Hepatocyte (in vitro differentiated cells): ENCODE measurements around the gene OR5AL1. TPM values are rescaled to one million over a fixed set of nuclear protein-coding genes. Genes with fewer than 3 reads are reported as not detected.

Experiments used
- DNase-seq: peaks from one replicate; pipeline ENCODE4 v3.0.0-alpha.2; 2016; ENCODE audit warnings: low spot score
- H2AFZ ChIP-seq: fragments of 200-600 bp; sonication (generic); 2 replicates; pipeline ENCODE4 v1.6.0; 2016; ENCODE audit warnings: antibody characterized with exemption, mild to moderate bottlenecking
- H3K27ac ChIP-seq: fragments of 200-600 bp; sonication (generic); 2 replicates; pipeline ENCODE4 v1.5.1; 2016; ENCODE audit warnings: mild to moderate bottlenecking
- H3K27me3 ChIP-seq: fragments of 200-600 bp; sonication (generic); 2 replicates; pipeline ENCODE4 v1.6.1; 2016
- H3K36me3 ChIP-seq: fragments of 200-600 bp; sonication (generic); replicated peaks from 2 replicates; pipeline ENCODE4 v1.5.1; 2016; ENCODE audit warnings: low read depth; ENCODE audit not compliant: insufficient read depth
- H3K4me1 ChIP-seq: fragments of 200-600 bp; sonication (generic); 2 replicates; pipeline ENCODE4 v1.5.1; 2016; ENCODE audit warnings: mild to moderate bottlenecking, moderate library complexity; ENCODE audit not compliant: insufficient read depth
- H3K4me2 ChIP-seq: fragments of 200-600 bp; sonication (generic); 2 replicates; pipeline ENCODE4 v1.6.0; 2016
- H3K4me3 ChIP-seq: fragments of 200-600 bp; sonication (generic); 2 replicates; pipeline ENCODE4 v1.5.1; 2016; ENCODE audit warnings: mild to moderate bottlenecking
- H3K79me2 ChIP-seq: fragments of 200-600 bp; sonication (generic); 2 replicates; pipeline ENCODE4 v1.6.0; 2017; ENCODE audit warnings: mild to moderate bottlenecking
- H3K9me2 ChIP-seq: fragments of 200-600 bp; sonication (generic); replicated peaks from 2 replicates; pipeline ENCODE4 v1.6.0; 2017; ENCODE audit warnings: mild to moderate bottlenecking; ENCODE audit not compliant: insufficient read depth
- H3K9me3 ChIP-seq: fragments of 200-600 bp; sonication (generic); 2 replicates; pipeline ENCODE4 v1.5.1; 2016; ENCODE audit warnings: low read depth, mild to moderate bottlenecking
- H4K20me1 ChIP-seq: fragments of 200-600 bp; sonication (generic); 2 replicates; pipeline ENCODE4 v1.6.0; 2016; ENCODE audit warnings: mild to moderate bottlenecking; ENCODE audit not compliant: insufficient read depth, poor library complexity, severe bottlenecking
- CTCF ChIP-seq: fragments of 200-600 bp; sonication (generic); IDR thresholded peaks from 2 replicates; pipeline ENCODE4 v1.5.1; 2016; ENCODE audit warnings: antibody characterized with exemption, mild to moderate bottlenecking; ENCODE audit not compliant: poor library complexity
- EZH2 ChIP-seq: fragments of 200-600 bp; sonication (generic); IDR thresholded peaks from 2 replicates; pipeline ENCODE4 v1.6.1; 2016; ENCODE audit warnings: antibody characterized with exemption, mild to moderate bottlenecking, borderline replicate concordance
- EZH2phosphoT487 ChIP-seq: fragments of 200-600 bp; sonication (generic); IDR thresholded peaks from one replicate; pipeline ENCODE4 v1.6.1; 2018; ENCODE audit warnings: antibody characterized with exemption, mild to moderate bottlenecking, low read depth, moderate library complexity; ENCODE audit not compliant: unreplicated experiment, severe bottlenecking
- WGBS: methylation state at CpG from one replicate; pipeline ENCODE4 v1.1.6; 2016; ENCODE audit warnings: low lambda C conversion rate; ENCODE audit errors: missing lambda C conversion rate; 5-methylcytosine and 5-hydroxymethylcytosine counted together
- polyA plus RNA-seq: library from polyadenylated mRNA; unstranded; fragments of >200 nt; fragmentation: Nextera tagmentation; extraction: Ambion mirVana; gene quantifications from 2 replicates; pipeline ENCODE4 v1.2.1, GENCODE V29; 2016
- total RNA-seq: library from RNA; depleted of rRNA; stranded (reverse); fragments of >200 nt; gene quantifications from 2 replicates; pipeline ENCODE4 v1.2.3, GENCODE V29; 2014

Gene OR5AL1
- total RNA-seq (not detected in 2 replicates), polyA plus RNA-seq (not detected in 2 replicates)

GRCh38 chr11:56412396-56412795, at the start of gene OR5AL1:
Gene OR5AL1, plus strand, starts transcription at chr11:56412696.
- Histone ChIP-seq H3K9me3 (no peaks in the 10 kb centered on the region), H3K9me2 (no peaks in the 10 kb centered on the region), H3K79me2 (no peaks in the 10 kb centered on the region), H4K20me1 (no peaks in the 10 kb centered on the region), H3K27ac (no peak within 1 kb of the TSS), H3K4me3 (no peak within 1 kb of the TSS), H3K4me1 (no peaks in the 10 kb centered on the region), H3K36me3 (no peaks in the 10 kb centered on the region), H3K4me2 (no peak within 1 kb of the TSS), H2AFZ (no peak within 1 kb of the TSS), H3K27me3 (no peaks in the 10 kb centered on the region)
- TF ChIP-seq EZH2, result no peak
- TF ChIP-seq CTCF, result no peak
- TF ChIP-seq EZH2phosphoT487, result no peak
- no peak for DNase-seq
- WGBS, result 93% methylated on average over 1 of the region's 1 CpG

- Histone ChIP-seq H3K9me3 (no peaks in the 10 kb centered on the region), H3K27me3 (no peaks in the 10 kb centered on the region), H3K9me2 (no peaks in the 10 kb centered on the region), H3K36me3 (no peaks in the 10 kb centered on the region), H3K79me2 (no peaks in the 10 kb centered on the region), H4K20me1 (no peaks in the 10 kb centered on the region), H3K4me3 (no peak within 1 kb of the TSS), H2AFZ (no peak within 1 kb of the TSS), H3K27ac (no peak within 1 kb of the TSS), H3K4me2 (no peak within 1 kb of the TSS), H3K4me1 (no peaks in the 10 kb centered on the region)
- WGBS, result 84% methylated on average over 2 of the region's 2 CpGs
- no peak for DNase-seq
- no peak for TF ChIP-seq CTCF
- TF ChIP-seq EZH2, result no peak
- no peak for TF ChIP-seq EZH2phosphoT487
Measured at GRCh38 chr11:56375324-56375723, 37.2 kb upstream of the OR5AL1 start, which contains the start of gene OR8U1. Gene OR8U1, plus strand, starts transcription at chr11:56375624. Its CDS starts 0 bp downstream, at chr11:56375624.

- no peak overlapping the region for H2AFZ ChIP-seq
- no peaks in the 10 kb centered on the region for H3K4me1 ChIP-seq
- 81% methylated on average over 2 of the region's 2 CpGs for WGBS
Measured at GRCh38 chr11:56380120-56380519, 32.4 kb upstream of the OR5AL1 start.

More at GRCh38 chr11:56380120-56380519, 32.4 kb upstream of the OR5AL1 start:
- Histone ChIP-seq H3K27ac (no peak overlapping the region), H3K9me3 (no peaks in the 10 kb centered on the region), H3K4me3 (no peak overlapping the region), H3K9me2 (no peaks in the 10 kb centered on the region), H3K79me2 (no peaks in the 10 kb centered on the region), H4K20me1 (no peaks in the 10 kb centered on the region), H3K4me2 (no peak overlapping the region), H3K36me3 (no peaks in the 10 kb centered on the region), H3K27me3 (no peaks in the 10 kb centered on the region)
- DNase-seq, result no peak
- no peak for TF ChIP-seq CTCF
- TF ChIP-seq EZH2phosphoT487, result no peak
- no peak for TF ChIP-seq EZH2
